Activated naive CD8-positive, alpha-beta T cell treated with anti-CD3 and anti-CD28 coated beads, Interleukin-2, amount 10 ng/mL, durations not matched to agents 7 days and 5 days (primary cell): ENCODE data around the gene ZNF223. TPM values are rescaled to one million over a fixed set of nuclear protein-coding genes. Genes with fewer than 3 reads are reported as not detected.

Experiments
- ATAC-seq: fragments of 150-1000 bp; cut with Tn5 transposase; one replicate; pipeline ENCODE4 v1.10.0; 2021; ENCODE audit warnings: low read depth, moderate library complexity
- POLR2A ChIA-PET: fragments of 350-600 bp; sonication (Branson Sonifier 250); formaldehyde crosslinking; loops from one replicate; lab custom pipeline; 2021; ENCODE audit warnings: antibody characterized with exemption; lab: Charles Lee
- DNase-seq: peaks from one replicate; pipeline ENCODE4 v3.0.0; 2021
- H3K27ac Mint-ChIP-seq: one replicate; pipeline ENCODE4 v1.8.0; 2022; ENCODE audit warnings: mild to moderate bottlenecking, mixed read lengths
- H3K27me3 Mint-ChIP-seq: one replicate; pipeline ENCODE4 v1.8.0; 2022; ENCODE audit warnings: mild to moderate bottlenecking, moderate library complexity, mixed read lengths
- H3K36me3 Mint-ChIP-seq: one replicate; pipeline ENCODE4 v1.8.0; 2021; ENCODE audit warnings: mild to moderate bottlenecking, mixed read lengths
- H3K4me1 Mint-ChIP-seq: one replicate; pipeline ENCODE4 v1.8.0; 2021; ENCODE audit warnings: mixed read lengths
- H3K4me3 Mint-ChIP-seq: one replicate; pipeline ENCODE4 v1.8.0; 2022; ENCODE audit warnings: mild to moderate bottlenecking, moderate library complexity, mixed read lengths
- H3K9me3 Mint-ChIP-seq: one replicate; pipeline ENCODE4 v1.8.0; 2021; ENCODE audit warnings: mixed read lengths
- total RNA-seq, 2 experiments: library from RNA; stranded (reverse); gene quantifications; one replicate each; pipeline ENCODE4 v1.2.3, GENCODE V29; 2021

Gene ZNF223
- total RNA-seq: 1 to 10 TPM; 2.2 to 3.3 TPM

GRCh38 chr19:44051650-44052402 lies at the start of gene ZNF223:
TSS of gene ZNF223 (plus strand) at chr19:44052036. CDS start at chr19:44055177, 3,141 bp downstream.
- H3K36me3 Mint-ChIP-seq: peaks cover 32% of the 10 kb centered on the region
- H3K4me3 Mint-ChIP-seq: peak within 1 kb of the TSS; percentile 86
- ATAC-seq (peak; percentile 47), DNase-seq (peak; percentile 55)
- POLR2A ChIA-PET: no interaction called here
- H3K27me3 Mint-ChIP-seq: peaks cover 2% of the 10 kb centered on the region
- peaks cover 28% of the 10 kb centered on the region for H3K9me3 Mint-ChIP-seq
- H3K27ac Mint-ChIP-seq: peak within 1 kb of the TSS; percentile 73
- peaks cover 21% of the 10 kb centered on the region for H3K4me1 Mint-ChIP-seq

- DNase-seq (no peak), ATAC-seq (no peak)
- H3K36me3 Mint-ChIP-seq: peaks cover 30% of the 10 kb centered on the region
- no peaks in the 10 kb centered on the region for H3K27me3 Mint-ChIP-seq
- H3K9me3 Mint-ChIP-seq: peaks cover 24% of the 10 kb centered on the region
- peaks cover 10% of the 10 kb centered on the region for H3K4me1 Mint-ChIP-seq
- H3K4me3 Mint-ChIP-seq: peak overlapping the region; percentile 99
- POLR2A ChIA-PET: interaction anchor here (1.6 kb wide), 1 partner anchor 67 kb away, joined by 3 read pairs; the partner anchor contains the start of gene ZNF45
- H3K27ac Mint-ChIP-seq: peak overlapping the region; percentile 98
Measured at GRCh38 chr19:44002212-44002565, 49.6 kb upstream of the ZNF223 start.

DNA sequence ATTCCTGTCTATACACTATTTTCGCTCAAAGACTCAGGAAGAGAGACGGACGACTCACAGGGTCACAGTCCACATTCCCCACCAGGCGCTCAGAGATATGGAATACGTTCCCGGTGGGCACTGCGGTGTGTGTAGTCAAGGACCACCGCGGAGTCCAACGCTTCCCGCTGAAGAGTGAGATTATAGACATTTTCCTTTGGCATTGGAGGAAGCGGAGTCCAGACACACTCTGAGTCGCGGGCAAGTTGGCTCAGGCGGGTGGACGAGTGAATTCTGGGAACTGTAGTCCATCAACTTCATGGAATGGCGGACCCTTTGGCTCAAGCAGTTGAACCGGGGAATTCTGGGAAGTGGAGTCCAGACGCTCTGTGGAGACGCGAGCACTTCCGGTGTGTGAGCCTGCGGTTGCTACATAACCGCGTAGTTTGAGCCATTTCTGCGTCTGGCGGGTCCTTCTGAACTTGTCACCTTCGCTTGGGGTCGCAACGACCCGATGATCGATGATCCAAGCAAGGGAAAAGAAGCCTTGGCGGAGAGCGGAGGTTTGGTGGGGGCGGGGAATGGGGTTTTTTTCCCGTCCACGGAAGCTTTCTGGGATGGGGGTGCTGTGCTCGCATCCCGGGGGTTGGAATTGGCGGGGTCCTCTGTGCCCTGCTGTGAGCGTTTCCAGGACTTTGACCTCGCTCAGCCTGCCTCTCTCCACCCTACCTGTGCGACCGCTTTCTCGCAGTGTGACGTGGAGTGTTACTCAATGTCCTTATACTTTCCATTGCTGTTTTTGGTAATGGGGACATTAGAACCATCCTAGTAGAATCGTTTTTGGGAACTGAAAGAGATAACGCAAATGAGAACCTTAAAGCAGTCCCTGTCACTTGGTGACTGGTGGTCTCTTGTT lies 49.0 kb upstream of the ZNF223 start, which contains the start of gene ZNF230:
Gene ZNF230 (plus strand): TSS at position 392 of the 895 bp plus-strand sequence. CDS start 4,122 bp downstream, outside the sequence.
- ATAC-seq (peak; percentile 94), DNase-seq (peak; percentile 77)
- peak within 1 kb of the TSS; percentile 99 for H3K4me3 Mint-ChIP-seq
- H3K36me3 Mint-ChIP-seq: peaks cover 33% of the 10 kb centered on the region
- no peaks in the 10 kb centered on the region for H3K27me3 Mint-ChIP-seq
- POLR2A ChIA-PET: interaction anchor here (1.0 to 1.6 kb wide), 3 partner anchors 68 to 162 kb away, joined by 3 to 4 read pairs (median 3); partner anchors contain the start of genes ZNF226 and ZNF45
- H3K4me1 Mint-ChIP-seq: peaks cover 10% of the 10 kb centered on the region
- peak within 1 kb of the TSS; percentile 98 for H3K27ac Mint-ChIP-seq
- peaks cover 30% of the 10 kb centered on the region for H3K9me3 Mint-ChIP-seq

DNA sequence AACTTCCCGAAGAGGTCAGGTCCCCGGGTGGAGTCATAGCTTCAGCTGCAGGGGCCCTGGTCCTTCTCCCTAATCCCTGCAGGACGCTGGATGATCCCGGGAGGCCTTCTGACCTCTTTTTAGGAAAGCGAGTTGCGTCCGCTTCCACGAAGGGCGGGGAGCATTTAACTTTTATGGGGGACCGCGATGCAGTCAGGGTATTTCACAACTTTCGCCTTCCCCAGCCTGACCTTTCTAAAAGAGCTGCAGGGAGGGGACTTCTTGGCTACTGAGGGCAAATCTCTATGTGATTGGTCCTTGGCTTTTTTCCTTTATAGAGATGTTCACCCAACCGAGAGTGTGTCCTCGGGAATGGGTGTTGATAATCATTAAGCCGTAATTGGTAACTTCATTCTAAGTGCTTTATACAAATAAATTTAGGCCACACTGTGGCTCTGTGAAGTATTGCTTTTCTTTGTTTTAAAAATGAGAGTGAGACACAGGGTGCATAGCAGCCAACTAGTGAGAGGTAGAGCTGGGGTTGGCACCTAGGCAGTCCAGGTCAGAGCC lies 48.3 kb upstream of the ZNF223 start:
- POLR2A ChIA-PET: interaction anchor here (1.0 to 1.1 kb wide), 2 partner anchors 92 to 161 kb away, joined by 3 to 4 read pairs; partner anchors contain the start of gene ZNF226
- DNase-seq (peak; percentile 37), ATAC-seq (peak; percentile 43)
- H3K4me3 Mint-ChIP-seq: peak overlapping the region; percentile 99
- H3K27ac Mint-ChIP-seq: peak overlapping the region; percentile 98
- H3K27me3 Mint-ChIP-seq: no peaks in the 10 kb centered on the region
- peaks cover 30% of the 10 kb centered on the region for H3K9me3 Mint-ChIP-seq
- H3K4me1 Mint-ChIP-seq: peaks cover 10% of the 10 kb centered on the region
- peaks cover 38% of the 10 kb centered on the region for H3K36me3 Mint-ChIP-seq

GRCh38 chr19:44005973-44006372 lies 45.9 kb upstream of the ZNF223 start:
- Mint-ChIP-seq H3K9me3 (peaks cover 43% of the 10 kb centered on the region), H3K36me3 (peaks cover 58% of the 10 kb centered on the region), H3K4me3 (no peak overlapping the region), H3K27ac (no peak overlapping the region), H3K27me3 (no peaks in the 10 kb centered on the region), H3K4me1 (peaks cover 10% of the 10 kb centered on the region)
- ATAC-seq (no peak), DNase-seq (no peak)
- POLR2A ChIA-PET: no interaction called here

- ATAC-seq (no peak), DNase-seq (no peak)
- Mint-ChIP-seq H3K27me3 (no peaks in the 10 kb centered on the region), H3K9me3 (peaks cover 50% of the 10 kb centered on the region), H3K27ac (no peak overlapping the region), H3K36me3 (peaks cover 70% of the 10 kb centered on the region), H3K4me1 (peaks cover 3% of the 10 kb centered on the region), H3K4me3 (no peak overlapping the region)
- POLR2A ChIA-PET: no interaction called here
Measured at GRCh38 chr19:44007473-44007872, 44.4 kb upstream of the ZNF223 start.

- POLR2A ChIA-PET: no interaction called here
- Mint-ChIP-seq H3K9me3 (peaks cover 62% of the 10 kb centered on the region), H3K4me3 (no peak overlapping the region), H3K27me3 (no peaks in the 10 kb centered on the region), H3K36me3 (peaks cover 71% of the 10 kb centered on the region), H3K4me1 (no peaks in the 10 kb centered on the region), H3K27ac (no peak overlapping the region)
- ATAC-seq (no peak), DNase-seq (no peak)
Measured at GRCh38 chr19:44010468-44010867, 41.4 kb upstream of the ZNF223 start.

- POLR2A ChIA-PET: no interaction called here
- H3K4me3 Mint-ChIP-seq: no peak overlapping the region
- H3K36me3 Mint-ChIP-seq: peaks cover 5% of the 10 kb centered on the region
- H3K27me3 Mint-ChIP-seq: peaks cover 7% of the 10 kb centered on the region
- DNase-seq (no peak), ATAC-seq (no peak)
- no peak overlapping the region for H3K27ac Mint-ChIP-seq
- H3K4me1 Mint-ChIP-seq: no peaks in the 10 kb centered on the region
- H3K9me3 Mint-ChIP-seq: peaks cover 29% of the 10 kb centered on the region
Measured at GRCh38 chr19:44019498-44019897, 32.3 kb upstream of the ZNF223 start.

- peaks cover 23% of the 10 kb centered on the region for H3K9me3 Mint-ChIP-seq
- POLR2A ChIA-PET: no interaction called here
- H3K4me3 Mint-ChIP-seq: no peak overlapping the region
- H3K27me3 Mint-ChIP-seq: peaks cover 7% of the 10 kb centered on the region
- peaks cover 12% of the 10 kb centered on the region for H3K4me1 Mint-ChIP-seq
- H3K36me3 Mint-ChIP-seq: peaks cover 14% of the 10 kb centered on the region
- no peak overlapping the region for H3K27ac Mint-ChIP-seq
- ATAC-seq: no peak
- no peak for DNase-seq
Measured at GRCh38 chr19:44021221-44021620, 30.6 kb upstream of the ZNF223 start.

DNA sequence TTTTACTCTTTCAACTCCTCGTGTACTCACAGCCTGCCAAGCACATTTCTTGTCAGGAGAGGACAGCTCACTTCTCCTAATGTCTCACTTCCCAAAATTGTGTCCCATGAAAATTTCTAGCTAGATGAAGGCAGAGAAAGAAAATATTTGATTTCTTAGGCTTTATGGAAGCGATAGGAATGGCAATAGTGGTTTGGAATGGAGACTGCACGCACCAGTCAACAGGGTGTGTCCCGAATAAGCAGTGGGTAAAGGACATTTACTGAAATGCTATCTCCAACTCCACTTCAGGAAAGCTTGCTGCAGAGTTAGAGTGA lies 27.0 kb upstream of the ZNF223 start:
- peaks cover 12% of the 10 kb centered on the region for H3K4me1 Mint-ChIP-seq
- peaks cover 24% of the 10 kb centered on the region for H3K9me3 Mint-ChIP-seq
- H3K27ac Mint-ChIP-seq: peak overlapping the region; percentile 93
- peak overlapping the region; percentile 96 for H3K4me3 Mint-ChIP-seq
- POLR2A ChIA-PET: interaction anchor here (1.0 to 1.5 kb wide), 4 partner anchors 49 to 183 kb away, joined by 3 read pairs; partner anchors contain the start of genes ZNF224 and ZNF45
- ATAC-seq (no peak), DNase-seq (no peak)
- H3K27me3 Mint-ChIP-seq: peaks cover 7% of the 10 kb centered on the region
- peaks cover 41% of the 10 kb centered on the region for H3K36me3 Mint-ChIP-seq

DNA sequence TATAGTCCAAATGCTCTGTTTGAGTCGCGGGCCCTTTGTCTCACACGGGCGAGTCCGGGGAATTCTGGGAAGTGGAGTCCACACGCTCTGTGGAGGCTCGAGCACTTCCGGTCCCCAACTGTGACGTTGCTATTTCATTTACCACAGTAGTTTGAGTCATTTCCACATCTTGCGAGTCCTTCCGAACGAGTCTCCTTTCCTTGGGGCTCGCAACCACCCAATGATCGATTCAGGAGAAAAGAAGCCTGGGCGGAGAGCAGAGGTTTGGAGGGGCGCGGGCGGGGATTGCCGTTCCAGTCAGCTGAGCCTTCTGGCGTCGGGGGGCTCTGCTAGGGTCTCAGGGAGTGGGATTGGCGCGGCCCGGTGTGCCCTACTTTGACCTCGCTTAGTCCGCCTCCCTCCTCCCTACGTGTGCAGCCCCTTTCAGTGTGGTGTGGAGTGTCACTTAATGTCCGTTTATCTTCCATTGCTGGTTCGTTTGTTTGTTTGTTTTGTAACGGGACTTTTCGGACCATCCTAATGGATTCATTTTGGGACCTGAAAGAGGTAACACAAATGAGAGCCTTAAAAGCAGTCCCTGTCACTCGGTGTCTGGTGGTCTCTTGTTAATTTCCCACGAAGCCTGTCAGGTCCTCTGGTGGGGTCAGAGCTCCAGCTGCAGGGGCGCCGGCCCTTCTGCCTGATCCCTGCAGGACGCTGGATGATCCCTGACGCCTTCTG lies 26.5 kb upstream of the ZNF223 start, which contains the start of gene ZNF222:
Gene ZNF222 (plus strand): TSS at position 163 of the 720 bp plus-strand sequence. CDS start 58 bp downstream, at position 221.
- peaks cover 19% of the 10 kb centered on the region for H3K9me3 Mint-ChIP-seq
- peaks cover 45% of the 10 kb centered on the region for H3K36me3 Mint-ChIP-seq
- peak; percentile 98 for ATAC-seq
- POLR2A ChIA-PET: interaction anchor here (1.0 to 1.5 kb wide), 4 partner anchors 48 to 182 kb away, joined by 3 read pairs; partner anchors contain the start of genes ZNF224 and ZNF45
- H3K4me3 Mint-ChIP-seq: peak within 1 kb of the TSS; percentile 96
- peak within 1 kb of the TSS; percentile 93 for H3K27ac Mint-ChIP-seq
- H3K27me3 Mint-ChIP-seq: peaks cover 7% of the 10 kb centered on the region
- H3K4me1 Mint-ChIP-seq: peaks cover 12% of the 10 kb centered on the region
- DNase-seq: peak; percentile 71

DNA sequence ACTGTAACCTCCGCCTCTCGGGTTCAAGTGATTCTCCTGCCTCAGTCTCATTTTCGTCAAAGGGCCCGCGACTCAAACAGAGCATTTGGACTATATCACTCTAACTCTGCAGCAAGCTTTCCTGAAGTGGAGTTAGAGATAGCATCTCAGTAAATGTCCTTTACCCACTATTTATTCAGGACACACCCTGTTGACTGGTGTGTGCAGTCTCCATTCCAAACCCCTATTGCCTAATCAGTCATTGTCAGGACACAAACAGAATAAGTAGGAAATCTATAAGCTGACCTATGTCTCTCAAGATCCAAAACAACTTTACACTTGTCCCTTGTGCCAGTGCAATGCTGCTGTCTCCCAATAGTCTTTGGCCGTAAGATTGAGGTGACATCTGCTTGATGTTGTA lies 25.2 kb upstream of the ZNF223 start:
- Mint-ChIP-seq H3K27me3 (peaks cover 5% of the 10 kb centered on the region), H3K27ac (no peak overlapping the region), H3K4me3 (no peak overlapping the region), H3K9me3 (peaks cover 19% of the 10 kb centered on the region), H3K36me3 (peaks cover 56% of the 10 kb centered on the region), H3K4me1 (peaks cover 12% of the 10 kb centered on the region)
- POLR2A ChIA-PET: no interaction called here
- ATAC-seq: no peak
- DNase-seq: no peak
